H1 (cell line): ENCODE measurements around the gene CDHR2. TPM values are rescaled to one million over a fixed set of nuclear protein-coding genes. Genes with fewer than 3 reads are reported as not detected.

Experiments used
- CTCF ChIA-PET: fragments of 300-600 bp; sonication (Branson Sonifier 250); formaldehyde crosslinking; loops from one replicate; lab custom pipeline; 2021; ENCODE audit not compliant: partially characterized antibody; lab: Charles Lee
- POLR2A ChIA-PET: fragments of 300-600 bp; sonication (Branson Sonifier 250); formaldehyde crosslinking; loops from one replicate; lab custom pipeline; 2021; ENCODE audit warnings: inconsistent platforms; ENCODE audit not compliant: partially characterized antibody; lab: Charles Lee
- DNase-seq, 2 experiments: peaks; one replicate each; pipeline versions ENCODE4 v3.0.0 to v3.0.0-alpha.2; 2010 to 2022; ENCODE audit warnings: low spot score in 2 of 2, low read depth in 1 of 2, mixed read lengths in 1 of 2
- FAIRE-seq: peaks from 2 replicates; lab custom pipeline; 2011; peaks lifted over from hg19 to GRCh38; lab: Jason Lieb, UNC
- H2AFZ ChIP-seq: 2 replicates; pipeline ENCODE4 v1.8.1; 2012; ENCODE audit warnings: low read length, inconsistent platforms
- H2AK5ac ChIP-seq: 2 replicates; pipeline ENCODE4 v1.6.1; 2013; ENCODE audit warnings: low read depth, low read length
- H2BK120ac ChIP-seq: replicated peaks from 2 replicates; pipeline ENCODE3; 2013; ENCODE audit warnings: low read depth, low read length, inconsistent platforms
- H2BK12ac ChIP-seq: 2 replicates; pipeline ENCODE4 v1.6.1; 2013; ENCODE audit warnings: low read depth, low read length
- H2BK15ac ChIP-seq: 2 replicates; pipeline ENCODE4 v1.6.1; 2013; ENCODE audit warnings: low read length
- H2BK20ac ChIP-seq: 2 replicates; pipeline ENCODE4 v1.6.1; 2013; ENCODE audit warnings: low read length
- H2BK5ac ChIP-seq: 2 replicates; pipeline ENCODE4 v1.6.1; 2013; ENCODE audit warnings: low read depth, low read length
- H3K14ac ChIP-seq: 2 replicates; pipeline ENCODE4 v1.6.1; 2013; ENCODE audit warnings: inconsistent platforms; ENCODE audit not compliant: insufficient read length
- H3K18ac ChIP-seq: 2 replicates; pipeline ENCODE4 v1.6.1; 2013; ENCODE audit warnings: low read length; ENCODE audit errors: extremely low read depth
- H3K23ac ChIP-seq: 2 replicates; pipeline ENCODE4 v1.6.1; 2013; ENCODE audit warnings: inconsistent platforms; ENCODE audit not compliant: insufficient read length
- H3K23me2 ChIP-seq: 2 replicates; pipeline ENCODE4 v1.6.1; 2013; ENCODE audit warnings: low read depth, low read length
- H3K27ac ChIP-seq: 2 replicates; pipeline ENCODE4 v1.6.1; 2011; ENCODE audit warnings: low read depth, low read length, inconsistent platforms
- H3K27me3 ChIP-seq, 4 experiments: replicated peaks in 1 of 4; 1 replicate in 1 of 4; 2 replicates in 3 of 4; pipeline versions ENCODE4 v1.6.1 to v1.8.1; 2011 to 2013; ENCODE audit warnings: low read length in 3 of 4, mild to moderate bottlenecking in 3 of 4, inconsistent platforms in 2 of 4, mixed read lengths in 2 of 4, moderate library complexity in 1 of 4; ENCODE audit not compliant: control insufficient read depth in 3 of 4, insufficient read depth in 3 of 4; ENCODE audit errors: extremely low read depth in 1 of 4
- H3K36me3 ChIP-seq, 4 experiments: 2 replicates each; pipeline versions ENCODE4 v1.6.1 to v1.8.1; 2011 to 2013; ENCODE audit warnings: mild to moderate bottlenecking in 4 of 4, low read length in 3 of 4, moderate library complexity in 2 of 4, control low read depth in 1 of 4, inconsistent platforms in 1 of 4; ENCODE audit not compliant: insufficient read depth in 4 of 4, control insufficient read depth in 2 of 4
- H3K4ac ChIP-seq: replicated peaks from 2 replicates; pipeline ENCODE3; 2013; ENCODE audit warnings: low read length, low read depth, mixed read lengths, inconsistent platforms; ENCODE audit not compliant: insufficient read length
- H3K4me1 ChIP-seq, 4 experiments: replicated peaks in 1 of 4; 1 replicate in 1 of 4; 2 replicates in 3 of 4; pipeline versions ENCODE4 v1.6.1 to v1.8.1; 2011 to 2013; ENCODE audit warnings: low read length in 3 of 4, inconsistent platforms in 2 of 4, mixed read lengths in 1 of 4; ENCODE audit not compliant: insufficient read depth in 4 of 4, control insufficient read depth in 3 of 4
- H3K4me2 ChIP-seq, 2 experiments: 2 replicates each; pipeline versions ENCODE4 v1.6.1 to v1.8.1; 2011 to 2013; ENCODE audit warnings: low read depth in 2 of 2, low read length in 2 of 2, control low read depth in 1 of 2, inconsistent platforms in 1 of 2, mild to moderate bottlenecking in 1 of 2; ENCODE audit not compliant: insufficient read depth in 1 of 2
- H3K4me3 ChIP-seq, 4 experiments: fragments of 200-600, 300-600 bp in 1 of 4; sonication (generic), shearing (Covaris generic), sonication (Bioruptor Twin) in 1 of 4; 2 replicates each; pipeline versions ENCODE4 v1.5.1 to v1.8.1; 2011 to 2016; ENCODE audit warnings: low read length in 4 of 4, low read depth in 3 of 4, control low read depth in 2 of 4, inconsistent platforms in 2 of 4, mild to moderate bottlenecking in 2 of 4, mixed read lengths in 1 of 4, moderate library complexity in 1 of 4; ENCODE audit not compliant: insufficient read depth in 2 of 4; ENCODE audit errors: extremely low read depth in 1 of 4
- H3K56ac ChIP-seq: replicated peaks from 2 replicates; pipeline ENCODE3; 2013; ENCODE audit warnings: low read depth, mild to moderate bottlenecking, mixed read lengths, low read length, inconsistent platforms; ENCODE audit not compliant: insufficient read length
- H3K79me1 ChIP-seq: 2 replicates; pipeline ENCODE4 v1.6.1; 2013; ENCODE audit warnings: low read depth, low read length, control low read depth
- H3K79me2 ChIP-seq, 2 experiments: 2 replicates each; pipeline versions ENCODE4 v1.6.1 to v1.8.1; 2012 to 2013; ENCODE audit warnings: low read length in 2 of 2, mild to moderate bottlenecking in 2 of 2, inconsistent platforms in 1 of 2; ENCODE audit not compliant: insufficient read depth in 2 of 2, control insufficient read depth in 1 of 2
- H3K9ac ChIP-seq, 4 experiments: replicated peaks in 1 of 4; 1 replicate in 1 of 4; 2 replicates in 3 of 4; pipeline versions ENCODE4 v1.6.1 to v1.8.1; 2011 to 2013; ENCODE audit warnings: low read depth in 3 of 4, low read length in 3 of 4, control low read depth in 2 of 4, mild to moderate bottlenecking in 2 of 4, moderate library complexity in 2 of 4, inconsistent platforms in 1 of 4; ENCODE audit errors: extremely low read depth in 1 of 4
- H3K9me3 ChIP-seq, 2 experiments: 2 replicates each; pipeline versions ENCODE4 v1.6.1 to v1.8.1; 2012 to 2013; ENCODE audit warnings: mild to moderate bottlenecking in 2 of 2, moderate library complexity in 2 of 2, control low read depth in 1 of 2, inconsistent platforms in 1 of 2, low read depth in 1 of 2, low read length in 1 of 2, mixed read lengths in 1 of 2; ENCODE audit not compliant: insufficient read depth in 2 of 2
- H4K20me1 ChIP-seq, 2 experiments: replicated peaks in 1 of 2; 2 replicates each; pipeline versions ENCODE3 to v1.8.1; 2011 to 2013; ENCODE audit warnings: inconsistent platforms in 2 of 2, low read length in 2 of 2, mild to moderate bottlenecking in 1 of 2; ENCODE audit not compliant: insufficient read depth in 2 of 2, control insufficient read depth in 1 of 2
- H4K5ac ChIP-seq: 2 replicates; pipeline ENCODE4 v1.6.1; 2013; ENCODE audit warnings: low read length, low read depth, mixed read lengths, inconsistent platforms; ENCODE audit not compliant: insufficient read length
- H4K8ac ChIP-seq: 2 replicates; pipeline ENCODE4 v1.8.0; 2013; ENCODE audit warnings: mild to moderate bottlenecking, moderate library complexity, low read length, inconsistent platforms; ENCODE audit not compliant: insufficient read depth; ENCODE audit errors: extremely low read depth
- H4K91ac ChIP-seq: replicated peaks from 2 replicates; pipeline ENCODE3; 2013; ENCODE audit warnings: low read length, mixed read lengths, inconsistent platforms; ENCODE audit not compliant: insufficient read length
- CTCF ChIP-seq, 3 experiments: IDR thresholded peaks; 1 replicate in 2 of 3; 2 replicates in 1 of 3; pipeline versions ENCODE4 v1.5.1 to v1.6.1; 2011; ENCODE audit warnings: low read length in 3 of 3, mild to moderate bottlenecking in 3 of 3, inconsistent platforms in 2 of 3, low read depth in 1 of 3, moderate library complexity in 1 of 3; ENCODE audit not compliant: insufficient read depth in 1 of 3; ENCODE audit errors: control extremely low read depth in 1 of 3
- RAD21 ChIP-seq, 2 experiments: IDR thresholded peaks in 1 of 2; conservative IDR thresholded peaks in 1 of 2; 2 replicates each; pipeline ENCODE4 v1.6.1; 2011; ENCODE audit warnings: low read depth in 2 of 2, low read length in 2 of 2, improper control_type of control experiment in 1 of 2, inconsistent platforms in 1 of 2, mild to moderate bottlenecking in 1 of 2, moderate library complexity in 1 of 2
- SIX5 ChIP-seq: IDR thresholded peaks from 2 replicates; pipeline ENCODE4 v1.6.1; 2011; ENCODE audit warnings: mild to moderate bottlenecking, low read depth, low read length
- TCF12 ChIP-seq: IDR thresholded peaks from 2 replicates; pipeline ENCODE4 v1.6.1; 2011; ENCODE audit warnings: low read depth, mild to moderate bottlenecking, low read length
- TEAD4 ChIP-seq: IDR thresholded peaks from 2 replicates; pipeline ENCODE4 v1.6.1; 2012; ENCODE audit warnings: low read depth, low read length, inconsistent platforms, mixed read lengths
- WGBS, 2 experiments: shearing (Covaris generic) in 1 of 2; methylation state at CpG; one replicate each; pipeline versions ENCODE4 v1.1.6 to v1.1.7; 2013 to 2015; ENCODE audit warnings: low lambda C conversion rate in 2 of 2, mixed read lengths in 2 of 2, inconsistent platforms in 1 of 2, low coverage in 1 of 2, missing lambda C conversion rate in 1 of 2; ENCODE audit not compliant: insufficient replicate concordance in 2 of 2, insufficient coverage in 1 of 2, insufficient read length in 1 of 2; ENCODE audit errors: extremely low coverage in 1 of 2, missing lambda C conversion rate in 1 of 2; 5-methylcytosine and 5-hydroxymethylcytosine counted together
- polyA plus RNA-seq, 7 experiments: library from polyadenylated mRNA; depleted of rRNA in 3 of 7; stranded (reverse) in 5 of 7; unstranded in 2 of 7; fragments of >200 nt in 5 of 7; fragments of 200-250 nt in 2 of 7; gene quantifications; 1 replicate in 5 of 7; 2 replicates in 1 of 7; 4 replicates in 1 of 7; pipeline versions ENCODE4 v1.2.1 to v1.2.3, GENCODE V29; 2011 to 2013; ENCODE audit warnings: missing spikeins in 2 of 7, mixed read lengths in 2 of 7
- total RNA-seq: library from RNA; stranded (reverse); fragmentation: NEBNext Ultra II Directional; extraction: Animal tissue kit (Norgen Biotek cat#: 25700); gene quantifications from 2 replicates; pipeline ENCODE4 v1.2.1, GENCODE V29; 2021

The CDHR2 gene
- total and polyA plus RNA-seq, 2 of the 8 experiments (the other 6 are each of a cell fraction or from before 2014, with no cell fraction given): 0.02 to 0.43 TPM

- H3K36me3 ChIP-seq: no peaks in the 10 kb centered on the region
- H3K23ac ChIP-seq: no peak overlapping the region
- H4K20me1 ChIP-seq: no peaks in the 10 kb centered on the region
- DNase-seq (no peak), FAIRE-seq (no peak)
- H3K27me3 ChIP-seq: no peaks in the 10 kb centered on the region
- H4K91ac ChIP-seq: no peak overlapping the region
- no peak overlapping the region for H2BK5ac ChIP-seq
- no peak overlapping the region for H3K4me2 ChIP-seq
- H3K79me1 ChIP-seq: no peaks in the 10 kb centered on the region
- no peak overlapping the region for H2BK20ac ChIP-seq
- H3K4me3 ChIP-seq: no peak overlapping the region
- no peak overlapping the region for H2AFZ ChIP-seq
- H3K56ac ChIP-seq: no peak overlapping the region
- H3K9ac ChIP-seq: no peak overlapping the region
- WGBS, 2 experiments: 61% methylated on average over 5 of the region's 5 CpGs; no CpG with 5 or more reads in 1 of the 2 experiments
- no peak overlapping the region for H3K4ac ChIP-seq
- H3K18ac ChIP-seq: no peak overlapping the region; the same call in 1 of the 2 replicates
- H2BK120ac ChIP-seq: no peak overlapping the region
- no peak overlapping the region for H2BK12ac ChIP-seq
- H3K14ac ChIP-seq: no peak overlapping the region
- no peaks in the 10 kb centered on the region for H3K9me3 ChIP-seq
- no peak overlapping the region for H4K8ac ChIP-seq
- CTCF ChIA-PET: interaction anchor here (1.0 kb wide), 1 partner anchor 15 kb away, joined by 5 read pairs; no protein-coding TSS in a partner anchor
- H2BK15ac ChIP-seq: no peak overlapping the region
- H3K23me2 ChIP-seq: no peaks in the 10 kb centered on the region; the same call in 1 of the 2 replicates
- no peaks in the 10 kb centered on the region for H3K79me2 ChIP-seq
- H3K4me1 ChIP-seq: peaks cover 0 to 5% (median under 1%) of the 10 kb centered on the region in 4 experiments; a peak in 3 of 7 replicates
- H2AK5ac ChIP-seq: no peak overlapping the region
- TF ChIP-seq TEAD4 (0 out of 2 replicates have a peak, but pooled peaks have one; percentile 33), RAD21 (IDR thresholded peaks at IDR 0.05 in 1 of 2, conservative IDR thresholded peaks at IDR 0.05 in 1 of 2; ENCODE audit: low read depth in 2 of 2, low read length in 2 of 2) (peak; percentile 59 to 73), TCF12 (peak; percentile 78; the same call in 1 of the 2 replicates), SIX5 (no peak), CTCF (IDR thresholded peaks at IDR 0.05; ENCODE audit: control extremely low read depth in 1 of 3, insufficient read depth in 1 of 3, low read depth in 1 of 3, low read length in 3 of 3) (peak in 2 of 3 experiments; percentile 30 to 35; a peak in 2 of 4 replicates)
- H3K27ac ChIP-seq: no peak overlapping the region
- POLR2A ChIA-PET: interaction anchor here (1.1 to 1.3 kb wide), 2 partner anchors 16 to 574 kb away, joined by 3 read pairs; partner anchors contain the start of gene NSD1
- H4K5ac ChIP-seq: no peak overlapping the region
These were observed 10.5 kb downstream of the CDHR2 start for GRCh38 chr5:176559683-176560082.
